ENCODE results near the gene NUP214. TPM values are rescaled to one million over a fixed set of nuclear protein-coding genes. Genes with fewer than 3 reads are reported as not detected.
"Not testable (repeated sequence)": the region's sequence is repeated elsewhere in the genome, so short reads cannot be mapped to it uniquely, and the experiment has no call there.

NUP214 gene
- total RNA-seq, 1 donor from 2014 or later = 67.4 TPM

DNA sequence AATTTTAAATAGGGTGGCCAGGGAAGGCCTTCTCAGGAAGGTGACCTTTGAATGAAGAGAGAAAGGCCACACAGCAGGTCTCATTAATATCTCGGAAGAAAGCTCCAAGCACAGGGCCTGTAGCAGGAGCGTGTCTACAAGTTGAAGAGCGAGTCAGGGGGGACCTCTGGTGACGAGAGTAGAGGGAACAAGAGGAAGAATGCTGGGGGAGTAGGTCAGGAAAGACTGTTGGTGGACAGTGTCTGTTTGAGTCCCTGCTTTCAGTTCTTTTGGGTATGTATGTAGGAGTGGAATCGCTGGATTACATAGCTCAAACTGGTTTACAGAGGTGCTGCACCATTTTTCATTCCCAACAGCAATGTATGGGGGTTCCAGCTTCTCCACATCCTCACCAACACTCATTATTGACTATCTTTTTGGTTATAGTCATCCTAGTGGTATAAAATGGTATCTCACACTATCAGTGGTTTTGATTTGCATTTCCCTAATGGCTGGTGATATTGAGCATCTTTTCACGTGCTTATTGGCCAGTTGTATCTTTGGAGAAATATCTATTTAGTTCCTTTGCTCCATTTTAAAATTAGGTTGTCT, 55.8 kb downstream of the NUP214 start:
- H3K4me1 Mint-ChIP-seq (ENCODE audit: low read depth) = peaks cover 2% of the 10 kb centered on the region
- no peak overlapping the region for H3K4me3 Mint-ChIP-seq (ENCODE audit: low read depth)
- peaks cover 57% of the 10 kb centered on the region for H3K36me3 Mint-ChIP-seq (ENCODE audit: low read depth)
- H3K9me3 Mint-ChIP-seq = no peaks in the 10 kb centered on the region
- no peak for DNase-seq (ENCODE audit: low spot score)
- H3K27me3 Mint-ChIP-seq (ENCODE audit: low read depth) = no peaks in the 10 kb centered on the region
- intact Hi-C loops (cut with micrococcal nuclease) = no loop called here
- H3K27ac Mint-ChIP-seq = no peak overlapping the region

DNA sequence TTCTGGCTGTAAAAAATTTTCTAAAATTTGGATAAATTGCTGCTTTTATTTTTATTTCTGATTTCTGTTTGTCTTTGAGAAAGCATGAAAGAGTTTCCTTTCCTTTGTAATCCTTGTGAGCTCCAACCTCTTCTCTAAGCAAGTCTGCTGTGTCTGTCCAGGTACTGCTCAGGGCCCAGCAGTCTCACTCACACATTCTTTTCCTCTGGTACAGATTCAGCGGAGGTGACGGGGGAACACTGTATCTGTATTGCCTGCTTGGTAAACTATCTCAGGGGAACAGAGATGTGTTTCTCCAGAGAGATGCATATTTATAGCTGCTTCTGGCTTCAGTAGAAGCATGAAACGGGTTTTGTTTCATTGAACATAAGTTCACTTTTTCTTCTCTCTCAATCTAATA, 60.5 kb downstream of the NUP214 start:
- Mint-ChIP-seq H3K4me1 (ENCODE audit: low read depth) (peaks cover 8% of the 10 kb centered on the region), H3K27ac (no peak overlapping the region), H3K4me3 (ENCODE audit: low read depth) (no peak overlapping the region), H3K36me3 (ENCODE audit: low read depth) (peaks cover 62% of the 10 kb centered on the region), H3K27me3 (ENCODE audit: low read depth) (no peaks in the 10 kb centered on the region), H3K9me3 (no peaks in the 10 kb centered on the region)
- no peak for DNase-seq (ENCODE audit: low spot score)
- intact Hi-C loops (cut with micrococcal nuclease) = no loop called here

DNA sequence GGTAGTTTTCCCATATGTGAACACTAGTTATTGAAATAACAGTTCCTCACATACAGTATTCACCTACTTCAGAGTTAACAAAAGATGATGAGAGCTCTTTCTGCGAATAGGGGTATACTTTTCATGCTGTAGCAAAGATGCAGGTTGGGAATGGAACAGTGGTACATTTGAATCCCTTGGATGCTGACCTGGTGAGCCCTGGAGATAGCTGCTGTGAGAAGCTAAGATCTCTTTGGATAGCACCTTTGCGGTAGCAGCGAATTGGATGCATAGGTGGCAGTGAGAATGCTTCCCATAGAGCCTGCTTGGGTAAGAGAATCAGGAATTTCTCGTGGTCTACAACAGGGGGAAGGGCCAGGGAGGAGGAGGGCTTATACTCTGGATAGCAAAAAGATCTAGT, 61.2 kb downstream of the NUP214 start:
- no peak overlapping the region for H3K4me3 Mint-ChIP-seq (ENCODE audit: low read depth)
- H3K4me1 Mint-ChIP-seq (ENCODE audit: low read depth) = peaks cover 10% of the 10 kb centered on the region
- intact Hi-C loops (cut with micrococcal nuclease) = no loop called here
- no peaks in the 10 kb centered on the region for H3K9me3 Mint-ChIP-seq
- peaks cover 60% of the 10 kb centered on the region for H3K36me3 Mint-ChIP-seq (ENCODE audit: low read depth)
- DNase-seq (ENCODE audit: low spot score) = no peak
- no peaks in the 10 kb centered on the region for H3K27me3 Mint-ChIP-seq (ENCODE audit: low read depth)
- H3K27ac Mint-ChIP-seq = no peak overlapping the region

DNA sequence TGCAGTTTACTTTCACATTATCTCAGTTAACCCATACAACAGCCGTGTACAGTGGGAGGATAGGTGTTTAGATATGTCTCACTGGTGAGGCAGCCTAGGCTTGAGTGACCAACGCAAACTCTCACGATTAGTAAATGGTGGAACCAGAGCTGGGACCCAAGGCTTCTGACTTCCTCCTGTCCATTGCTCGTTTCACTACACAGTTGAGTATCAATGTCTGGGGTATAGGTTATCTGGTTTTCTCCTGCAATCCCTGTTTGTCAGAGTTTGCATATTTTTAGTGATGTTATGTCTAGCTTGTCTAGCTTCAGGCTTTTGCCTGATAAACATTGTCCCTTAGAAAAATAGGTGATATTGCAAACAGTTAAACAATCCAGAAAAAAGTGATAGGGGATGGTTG, 62.6 kb downstream of the NUP214 start:
- Mint-ChIP-seq H3K27ac (no peak overlapping the region), H3K27me3 (ENCODE audit: low read depth) (no peaks in the 10 kb centered on the region), H3K4me1 (ENCODE audit: low read depth) (peaks cover 10% of the 10 kb centered on the region), H3K9me3 (no peaks in the 10 kb centered on the region), H3K36me3 (ENCODE audit: low read depth) (peaks cover 63% of the 10 kb centered on the region), H3K4me3 (ENCODE audit: low read depth) (no peak overlapping the region)
- no peak for DNase-seq (ENCODE audit: low spot score)
- intact Hi-C loops (cut with micrococcal nuclease) = no loop called here

DNA sequence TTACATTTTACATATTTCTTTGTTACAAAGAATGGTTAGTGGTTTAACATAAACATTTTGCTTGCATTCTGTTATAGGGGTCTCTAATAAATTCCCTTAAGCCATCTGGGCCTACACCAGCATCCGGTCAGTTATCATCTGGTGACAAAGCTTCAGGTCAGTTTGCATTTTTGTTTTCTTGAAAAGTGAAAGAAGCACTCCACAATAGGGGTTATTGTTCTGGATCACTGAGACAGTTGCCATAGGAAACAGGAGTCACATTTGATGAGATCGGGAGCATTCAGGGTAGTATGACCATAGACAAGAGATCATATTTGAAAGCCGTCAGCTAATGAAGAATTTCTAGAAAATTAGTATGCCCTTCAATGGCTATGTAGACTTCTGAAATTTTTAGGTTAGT, 63.6 kb downstream of the NUP214 start:
- Mint-ChIP-seq H3K27ac (no peak overlapping the region), H3K9me3 (no peaks in the 10 kb centered on the region), H3K27me3 (ENCODE audit: low read depth) (no peaks in the 10 kb centered on the region), H3K36me3 (ENCODE audit: low read depth) (peaks cover 66% of the 10 kb centered on the region), H3K4me1 (ENCODE audit: low read depth) (peaks cover 10% of the 10 kb centered on the region), H3K4me3 (ENCODE audit: low read depth) (no peak overlapping the region)
- DNase-seq (ENCODE audit: low spot score) = no peak
- intact Hi-C loops (cut with micrococcal nuclease) = no loop called here

DNA sequence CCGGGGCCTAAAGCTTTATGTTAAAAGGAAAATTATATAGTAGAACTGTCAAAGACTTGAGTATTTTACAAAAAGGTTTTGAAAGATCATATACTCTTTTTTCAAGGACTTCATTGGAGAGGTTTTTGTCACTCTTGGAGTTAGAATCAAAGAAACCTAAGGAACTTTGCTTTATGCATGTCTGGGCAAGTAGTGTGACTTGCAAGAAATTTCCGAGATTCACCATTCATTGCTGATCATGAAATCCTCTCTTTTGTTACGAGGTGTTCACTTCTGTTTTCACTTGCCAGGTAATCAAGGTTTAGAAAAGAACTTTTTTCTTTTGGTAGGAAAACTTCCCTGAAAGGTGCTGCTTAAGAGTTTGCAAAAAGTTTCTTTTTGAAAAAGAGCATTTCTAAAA, 64.8 kb downstream of the NUP214 start:
- Mint-ChIP-seq H3K27me3 (ENCODE audit: low read depth) (no peaks in the 10 kb centered on the region), H3K4me3 (ENCODE audit: low read depth) (no peak overlapping the region), H3K36me3 (ENCODE audit: low read depth) (peaks cover 73% of the 10 kb centered on the region), H3K9me3 (no peaks in the 10 kb centered on the region), H3K4me1 (ENCODE audit: low read depth) (peaks cover 10% of the 10 kb centered on the region), H3K27ac (no peak overlapping the region)
- intact Hi-C loops (cut with micrococcal nuclease) = no loop called here
- no peak for DNase-seq (ENCODE audit: low spot score)

DNA sequence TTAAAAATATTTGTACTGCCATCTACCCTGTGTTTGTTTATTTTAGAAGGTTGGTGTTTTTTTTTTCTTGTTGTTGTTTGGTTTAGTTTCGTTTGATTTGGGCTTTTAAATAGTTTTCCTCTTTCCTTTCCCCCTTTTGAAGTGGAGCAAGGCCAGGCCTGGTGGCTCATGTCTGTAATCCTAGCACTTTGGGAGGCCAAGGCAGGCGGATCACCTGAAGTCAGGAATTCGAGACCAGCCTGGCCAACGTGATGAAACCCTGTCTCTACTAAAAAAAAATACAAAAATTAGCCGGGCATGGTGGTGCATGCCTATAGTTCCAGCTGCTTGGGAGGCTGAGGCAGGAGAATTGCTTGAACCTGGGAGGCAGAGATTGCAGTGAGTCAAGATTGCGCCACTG, 65.6 kb downstream of the NUP214 start:
- H3K27me3 Mint-ChIP-seq (ENCODE audit: low read depth); intact Hi-C loops (cut with micrococcal nuclease); DNase-seq (ENCODE audit: low spot score); H3K4me3 Mint-ChIP-seq (ENCODE audit: low read depth); H3K27ac Mint-ChIP-seq; H3K9me3 Mint-ChIP-seq: not testable (repeated sequence)
- Mint-ChIP-seq H3K4me1 (ENCODE audit: low read depth) (peaks cover 10% of the 10 kb centered on the region), H3K36me3 (ENCODE audit: low read depth) (peaks cover 70% of the 10 kb centered on the region)

DNA sequence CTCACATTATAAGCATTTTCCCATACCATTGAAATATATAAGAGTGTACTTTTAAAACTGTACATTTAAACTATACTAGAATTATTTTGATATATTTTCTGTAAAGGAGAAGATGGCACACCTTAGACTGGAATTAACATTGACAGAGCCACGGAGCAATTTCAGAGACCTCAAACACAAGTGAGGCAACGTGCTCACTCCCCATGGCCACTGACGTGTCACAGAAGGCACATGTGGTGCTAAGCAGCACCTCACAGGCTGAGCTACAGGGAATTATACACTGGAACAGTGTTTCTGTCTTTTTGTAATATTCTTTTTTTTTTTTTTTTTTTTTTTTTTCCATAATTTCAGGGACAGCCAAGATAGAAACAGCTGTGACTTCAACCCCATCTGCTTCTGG, 66.5 kb downstream of the NUP214 start:
- DNase-seq (ENCODE audit: low spot score) = no peak
- H3K9me3 Mint-ChIP-seq = no peaks in the 10 kb centered on the region
- no peak overlapping the region for H3K4me3 Mint-ChIP-seq (ENCODE audit: low read depth)
- peaks cover 68% of the 10 kb centered on the region for H3K36me3 Mint-ChIP-seq (ENCODE audit: low read depth)
- H3K4me1 Mint-ChIP-seq (ENCODE audit: low read depth) = peaks cover 10% of the 10 kb centered on the region
- H3K27me3 Mint-ChIP-seq (ENCODE audit: low read depth) = no peaks in the 10 kb centered on the region
- intact Hi-C loops (cut with micrococcal nuclease) = no loop called here
- no peak overlapping the region for H3K27ac Mint-ChIP-seq

DNA sequence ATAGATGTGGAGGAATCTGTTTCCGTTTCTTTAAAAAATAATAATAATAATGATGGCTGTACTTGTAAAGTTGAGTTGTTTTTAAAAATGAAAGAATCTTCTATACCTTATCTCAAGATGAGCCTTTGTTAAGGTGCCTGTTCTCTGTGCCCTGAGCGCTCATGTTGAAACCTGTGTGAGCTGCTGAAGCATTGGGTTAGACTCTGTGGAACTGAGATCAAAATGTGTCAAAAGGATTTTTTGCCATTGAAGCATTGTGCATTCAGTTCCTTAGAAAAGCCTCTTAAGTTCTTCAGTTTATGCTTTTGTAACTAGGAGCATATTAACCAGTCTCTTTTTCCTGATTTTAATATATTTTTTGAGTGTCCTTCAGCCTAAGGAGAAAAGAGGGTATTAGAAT, 67.7 kb downstream of the NUP214 start:
- Mint-ChIP-seq H3K4me1 (ENCODE audit: low read depth) (peaks cover 10% of the 10 kb centered on the region), H3K36me3 (ENCODE audit: low read depth) (peaks cover 69% of the 10 kb centered on the region), H3K9me3 (no peaks in the 10 kb centered on the region), H3K27me3 (ENCODE audit: low read depth) (no peaks in the 10 kb centered on the region), H3K27ac (no peak overlapping the region), H3K4me3 (ENCODE audit: low read depth) (no peak overlapping the region)
- intact Hi-C loops (cut with micrococcal nuclease) = no loop called here
- DNase-seq (ENCODE audit: low spot score) = no peak

DNA sequence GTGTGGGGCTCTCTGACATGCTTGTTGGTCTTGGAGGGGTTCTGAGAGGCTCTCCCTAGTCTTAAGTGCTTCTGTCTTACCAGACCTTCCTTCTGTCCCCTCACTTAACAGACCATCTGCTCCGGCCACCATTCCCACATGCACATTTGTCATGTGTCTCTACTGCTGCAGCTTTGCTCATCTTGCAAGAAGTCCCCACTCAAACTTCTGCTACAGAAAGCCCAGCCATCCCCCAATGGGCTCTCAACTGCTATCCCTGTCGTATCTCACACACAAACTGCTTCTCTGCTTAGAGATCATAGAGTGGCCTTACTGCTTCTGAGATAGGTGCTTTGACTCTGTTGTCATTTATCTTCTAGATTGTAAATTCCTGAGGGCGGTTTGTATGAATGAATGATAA, 69.4 kb downstream of the NUP214 start:
- intact Hi-C loops (cut with micrococcal nuclease) = no loop called here
- H3K9me3 Mint-ChIP-seq = no peaks in the 10 kb centered on the region
- H3K27ac Mint-ChIP-seq = no peak overlapping the region
- no peaks in the 10 kb centered on the region for H3K27me3 Mint-ChIP-seq (ENCODE audit: low read depth)
- peaks cover 4% of the 10 kb centered on the region for H3K4me1 Mint-ChIP-seq (ENCODE audit: low read depth)
- no peak overlapping the region for H3K4me3 Mint-ChIP-seq (ENCODE audit: low read depth)
- peaks cover 67% of the 10 kb centered on the region for H3K36me3 Mint-ChIP-seq (ENCODE audit: low read depth)
- no peak for DNase-seq (ENCODE audit: low spot score)

DNA sequence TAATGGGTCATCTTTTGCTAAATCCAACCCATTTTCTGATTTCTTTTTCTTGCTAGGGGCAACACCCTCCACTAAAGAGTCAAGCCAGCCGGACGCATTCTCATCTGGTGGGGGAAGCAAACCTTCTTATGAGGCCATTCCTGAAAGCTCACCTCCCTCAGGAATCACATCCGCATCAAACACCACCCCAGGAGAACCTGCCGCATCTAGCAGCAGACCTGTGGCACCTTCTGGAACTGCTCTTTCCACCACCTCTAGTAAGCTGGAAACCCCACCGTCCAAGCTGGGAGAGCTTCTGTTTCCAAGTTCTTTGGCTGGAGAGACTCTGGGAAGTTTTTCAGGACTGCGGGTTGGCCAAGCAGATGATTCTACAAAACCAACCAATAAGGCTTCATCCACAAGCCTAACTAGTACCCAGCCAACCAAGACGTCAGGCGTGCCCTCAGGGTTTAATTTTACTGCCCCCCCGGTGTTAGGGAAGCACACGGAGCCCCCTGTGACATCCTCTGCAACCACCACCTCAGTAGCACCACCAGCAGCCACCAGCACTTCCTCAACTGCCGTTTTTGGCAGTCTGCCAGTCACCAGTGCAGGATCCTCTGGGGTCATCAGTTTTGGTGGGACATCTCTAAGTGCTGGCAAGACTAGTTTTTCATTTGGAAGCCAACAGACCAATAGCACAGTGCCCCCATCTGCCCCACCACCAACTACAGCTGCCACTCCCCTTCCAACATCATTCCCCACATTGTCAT, 72.0 kb downstream of the NUP214 start:
- Mint-ChIP-seq H3K9me3 (no peaks in the 10 kb centered on the region), H3K36me3 (ENCODE audit: low read depth) (peaks cover 75% of the 10 kb centered on the region), H3K27me3 (ENCODE audit: low read depth) (no peaks in the 10 kb centered on the region), H3K4me1 (ENCODE audit: low read depth) (no peaks in the 10 kb centered on the region), H3K27ac (no peak overlapping the region), H3K4me3 (ENCODE audit: low read depth) (no peak overlapping the region)
- no peak for DNase-seq (ENCODE audit: low spot score)
- intact Hi-C loops (cut with micrococcal nuclease) = no loop called here

DNA sequence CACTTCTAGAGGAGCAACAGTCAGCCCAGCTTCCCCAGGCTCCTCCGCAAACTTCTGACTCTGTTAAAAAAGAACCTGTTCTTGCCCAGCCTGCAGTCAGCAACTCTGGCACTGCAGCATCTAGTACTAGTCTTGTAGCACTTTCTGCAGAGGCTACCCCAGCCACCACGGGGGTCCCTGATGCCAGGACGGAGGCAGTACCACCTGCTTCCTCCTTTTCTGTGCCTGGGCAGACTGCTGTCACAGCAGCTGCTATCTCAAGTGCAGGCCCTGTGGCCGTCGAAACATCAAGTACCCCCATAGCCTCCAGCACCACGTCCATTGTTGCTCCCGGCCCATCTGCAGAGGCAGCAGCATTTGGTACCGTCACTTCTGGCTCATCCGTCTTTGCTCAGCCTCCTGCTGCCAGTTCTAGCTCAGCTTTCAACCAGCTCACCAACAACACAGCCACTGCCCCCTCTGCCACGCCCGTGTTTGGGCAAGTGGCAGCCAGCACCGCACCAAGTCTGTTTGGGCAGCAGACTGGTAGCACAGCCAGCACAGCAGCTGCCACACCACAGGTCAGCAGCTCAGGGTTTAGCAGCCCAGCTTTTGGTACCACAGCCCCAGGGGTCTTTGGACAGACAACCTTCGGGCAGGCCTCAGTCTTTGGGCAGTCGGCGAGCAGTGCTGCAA, 72.8 kb downstream of the NUP214 start:
- H3K9me3 Mint-ChIP-seq = no peaks in the 10 kb centered on the region
- H3K36me3 Mint-ChIP-seq (ENCODE audit: low read depth) = peaks cover 68% of the 10 kb centered on the region
- H3K4me1 Mint-ChIP-seq (ENCODE audit: low read depth) = no peaks in the 10 kb centered on the region
- no peak overlapping the region for H3K27ac Mint-ChIP-seq
- intact Hi-C loops (cut with micrococcal nuclease) = no loop called here
- no peak for DNase-seq (ENCODE audit: low spot score)
- no peaks in the 10 kb centered on the region for H3K27me3 Mint-ChIP-seq (ENCODE audit: low read depth)
- no peak overlapping the region for H3K4me3 Mint-ChIP-seq (ENCODE audit: low read depth)

DNA sequence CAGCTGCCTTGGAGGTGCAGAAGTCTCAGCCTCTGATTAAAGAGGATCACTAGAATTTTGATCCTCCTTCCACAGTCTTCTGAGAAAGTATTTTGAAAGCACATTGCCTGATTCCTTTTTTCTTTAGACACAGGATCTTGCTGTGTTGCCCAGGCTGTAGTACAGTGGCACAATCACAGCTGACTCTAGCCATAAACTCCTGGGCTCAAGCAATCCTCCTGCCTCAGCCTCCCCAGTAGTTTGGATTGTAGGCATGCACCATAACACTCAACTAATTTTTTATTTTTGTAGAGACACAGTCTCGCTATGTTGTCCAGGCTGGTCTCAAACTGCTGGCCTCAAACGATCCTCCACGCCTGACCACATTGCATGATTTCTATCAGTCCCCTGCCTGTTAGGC, 76.5 kb downstream of the NUP214 start:
- no peaks in the 10 kb centered on the region for H3K4me1 Mint-ChIP-seq (ENCODE audit: low read depth)
- intact Hi-C loops (cut with micrococcal nuclease) = no loop called here
- no peaks in the 10 kb centered on the region for H3K27me3 Mint-ChIP-seq (ENCODE audit: low read depth)
- H3K4me3 Mint-ChIP-seq (ENCODE audit: low read depth) = no peak overlapping the region
- H3K36me3 Mint-ChIP-seq (ENCODE audit: low read depth) = peaks cover 77% of the 10 kb centered on the region
- no peaks in the 10 kb centered on the region for H3K9me3 Mint-ChIP-seq
- DNase-seq (ENCODE audit: low spot score) = no peak
- no peak overlapping the region for H3K27ac Mint-ChIP-seq

Data from activated T-helper 2 cell treated with anti-CD3 and anti-CD28 coated beads, Interferon-gamma antibody, Interleukin-2, Interleukin-4, amounts not matched to agents 10 μg/mL and 5 μg/mL and 100 μg/mL, durations not matched to agents 14 hours and 24 hours and 36 hours (primary cell).